H1 (cell line): Measurements from ENCODE around the gene TAS1R1. TPM values are rescaled to one million over a fixed set of nuclear protein-coding genes. Genes with fewer than 3 reads are reported as not detected.

Source experiments
- CTCF ChIA-PET: fragments of 300-600 bp; sonication (Branson Sonifier 250); formaldehyde crosslinking; loops from one replicate; lab custom pipeline; 2021; ENCODE audit not compliant: partially characterized antibody; lab: Charles Lee
- POLR2A ChIA-PET: fragments of 300-600 bp; sonication (Branson Sonifier 250); formaldehyde crosslinking; loops from one replicate; lab custom pipeline; 2021; ENCODE audit warnings: inconsistent platforms; ENCODE audit not compliant: partially characterized antibody; lab: Charles Lee
- DNase-seq, 2 experiments: peaks; one replicate each; pipeline versions ENCODE4 v3.0.0 to v3.0.0-alpha.2; 2010 to 2022; ENCODE audit warnings: low spot score in 2 of 2, low read depth in 1 of 2, mixed read lengths in 1 of 2
- FAIRE-seq: peaks from 2 replicates; lab custom pipeline; 2011; peaks lifted over from hg19 to GRCh38; lab: Jason Lieb, UNC
- H2AFZ ChIP-seq: 2 replicates; pipeline ENCODE4 v1.8.1; 2012; ENCODE audit warnings: low read length, inconsistent platforms
- H2AK5ac ChIP-seq: 2 replicates; pipeline ENCODE4 v1.6.1; 2013; ENCODE audit warnings: low read depth, low read length
- H2BK120ac ChIP-seq: replicated peaks from 2 replicates; pipeline ENCODE3; 2013; ENCODE audit warnings: low read depth, low read length, inconsistent platforms
- H2BK12ac ChIP-seq: 2 replicates; pipeline ENCODE4 v1.6.1; 2013; ENCODE audit warnings: low read depth, low read length
- H2BK15ac ChIP-seq: 2 replicates; pipeline ENCODE4 v1.6.1; 2013; ENCODE audit warnings: low read length
- H2BK20ac ChIP-seq: 2 replicates; pipeline ENCODE4 v1.6.1; 2013; ENCODE audit warnings: low read length
- H2BK5ac ChIP-seq: 2 replicates; pipeline ENCODE4 v1.6.1; 2013; ENCODE audit warnings: low read depth, low read length
- H3K14ac ChIP-seq: 2 replicates; pipeline ENCODE4 v1.6.1; 2013; ENCODE audit warnings: inconsistent platforms; ENCODE audit not compliant: insufficient read length
- H3K18ac ChIP-seq: 2 replicates; pipeline ENCODE4 v1.6.1; 2013; ENCODE audit warnings: low read length; ENCODE audit errors: extremely low read depth
- H3K23ac ChIP-seq: 2 replicates; pipeline ENCODE4 v1.6.1; 2013; ENCODE audit warnings: inconsistent platforms; ENCODE audit not compliant: insufficient read length
- H3K23me2 ChIP-seq: 2 replicates; pipeline ENCODE4 v1.6.1; 2013; ENCODE audit warnings: low read depth, low read length
- H3K27ac ChIP-seq: 2 replicates; pipeline ENCODE4 v1.6.1; 2011; ENCODE audit warnings: low read depth, low read length, inconsistent platforms
- H3K27me3 ChIP-seq, 4 experiments: replicated peaks in 1 of 4; 1 replicate in 1 of 4; 2 replicates in 3 of 4; pipeline versions ENCODE4 v1.6.1 to v1.8.1; 2011 to 2013; ENCODE audit warnings: low read length in 3 of 4, mild to moderate bottlenecking in 3 of 4, inconsistent platforms in 2 of 4, mixed read lengths in 2 of 4, moderate library complexity in 1 of 4; ENCODE audit not compliant: control insufficient read depth in 3 of 4, insufficient read depth in 3 of 4; ENCODE audit errors: extremely low read depth in 1 of 4
- H3K36me3 ChIP-seq, 4 experiments: 2 replicates each; pipeline versions ENCODE4 v1.6.1 to v1.8.1; 2011 to 2013; ENCODE audit warnings: mild to moderate bottlenecking in 4 of 4, low read length in 3 of 4, moderate library complexity in 2 of 4, control low read depth in 1 of 4, inconsistent platforms in 1 of 4; ENCODE audit not compliant: insufficient read depth in 4 of 4, control insufficient read depth in 2 of 4
- H3K4ac ChIP-seq: replicated peaks from 2 replicates; pipeline ENCODE3; 2013; ENCODE audit warnings: low read length, low read depth, mixed read lengths, inconsistent platforms; ENCODE audit not compliant: insufficient read length
- H3K4me1 ChIP-seq, 4 experiments: replicated peaks in 1 of 4; 1 replicate in 1 of 4; 2 replicates in 3 of 4; pipeline versions ENCODE4 v1.6.1 to v1.8.1; 2011 to 2013; ENCODE audit warnings: low read length in 3 of 4, inconsistent platforms in 2 of 4, mixed read lengths in 1 of 4; ENCODE audit not compliant: insufficient read depth in 4 of 4, control insufficient read depth in 3 of 4
- H3K4me2 ChIP-seq, 2 experiments: 2 replicates each; pipeline versions ENCODE4 v1.6.1 to v1.8.1; 2011 to 2013; ENCODE audit warnings: low read depth in 2 of 2, low read length in 2 of 2, control low read depth in 1 of 2, inconsistent platforms in 1 of 2, mild to moderate bottlenecking in 1 of 2; ENCODE audit not compliant: insufficient read depth in 1 of 2
- H3K4me3 ChIP-seq, 4 experiments: fragments of 200-600, 300-600 bp in 1 of 4; sonication (generic), shearing (Covaris generic), sonication (Bioruptor Twin) in 1 of 4; 2 replicates each; pipeline versions ENCODE4 v1.5.1 to v1.8.1; 2011 to 2016; ENCODE audit warnings: low read length in 4 of 4, low read depth in 3 of 4, control low read depth in 2 of 4, inconsistent platforms in 2 of 4, mild to moderate bottlenecking in 2 of 4, mixed read lengths in 1 of 4, moderate library complexity in 1 of 4; ENCODE audit not compliant: insufficient read depth in 2 of 4; ENCODE audit errors: extremely low read depth in 1 of 4
- H3K56ac ChIP-seq: replicated peaks from 2 replicates; pipeline ENCODE3; 2013; ENCODE audit warnings: low read depth, mild to moderate bottlenecking, mixed read lengths, low read length, inconsistent platforms; ENCODE audit not compliant: insufficient read length
- H3K79me1 ChIP-seq: 2 replicates; pipeline ENCODE4 v1.6.1; 2013; ENCODE audit warnings: low read depth, low read length, control low read depth
- H3K79me2 ChIP-seq, 2 experiments: 2 replicates each; pipeline versions ENCODE4 v1.6.1 to v1.8.1; 2012 to 2013; ENCODE audit warnings: low read length in 2 of 2, mild to moderate bottlenecking in 2 of 2, inconsistent platforms in 1 of 2; ENCODE audit not compliant: insufficient read depth in 2 of 2, control insufficient read depth in 1 of 2
- H3K9ac ChIP-seq, 4 experiments: replicated peaks in 1 of 4; 1 replicate in 1 of 4; 2 replicates in 3 of 4; pipeline versions ENCODE4 v1.6.1 to v1.8.1; 2011 to 2013; ENCODE audit warnings: low read depth in 3 of 4, low read length in 3 of 4, control low read depth in 2 of 4, mild to moderate bottlenecking in 2 of 4, moderate library complexity in 2 of 4, inconsistent platforms in 1 of 4; ENCODE audit errors: extremely low read depth in 1 of 4
- H3K9me3 ChIP-seq, 2 experiments: 2 replicates each; pipeline versions ENCODE4 v1.6.1 to v1.8.1; 2012 to 2013; ENCODE audit warnings: mild to moderate bottlenecking in 2 of 2, moderate library complexity in 2 of 2, control low read depth in 1 of 2, inconsistent platforms in 1 of 2, low read depth in 1 of 2, low read length in 1 of 2, mixed read lengths in 1 of 2; ENCODE audit not compliant: insufficient read depth in 2 of 2
- H4K20me1 ChIP-seq, 2 experiments: replicated peaks in 1 of 2; 2 replicates each; pipeline versions ENCODE3 to v1.8.1; 2011 to 2013; ENCODE audit warnings: inconsistent platforms in 2 of 2, low read length in 2 of 2, mild to moderate bottlenecking in 1 of 2; ENCODE audit not compliant: insufficient read depth in 2 of 2, control insufficient read depth in 1 of 2
- H4K5ac ChIP-seq: 2 replicates; pipeline ENCODE4 v1.6.1; 2013; ENCODE audit warnings: low read length, low read depth, mixed read lengths, inconsistent platforms; ENCODE audit not compliant: insufficient read length
- H4K8ac ChIP-seq: 2 replicates; pipeline ENCODE4 v1.8.0; 2013; ENCODE audit warnings: mild to moderate bottlenecking, moderate library complexity, low read length, inconsistent platforms; ENCODE audit not compliant: insufficient read depth; ENCODE audit errors: extremely low read depth
- H4K91ac ChIP-seq: replicated peaks from 2 replicates; pipeline ENCODE3; 2013; ENCODE audit warnings: low read length, mixed read lengths, inconsistent platforms; ENCODE audit not compliant: insufficient read length
- CTBP2 ChIP-seq: IDR thresholded peaks from 2 replicates; pipeline ENCODE4 v1.7.0; 2011; ENCODE audit warnings: borderline replicate concordance, mild to moderate bottlenecking, moderate library complexity, mixed read lengths, low read length; ENCODE audit not compliant: insufficient read depth, insufficient read length
- WGBS, 2 experiments: shearing (Covaris generic) in 1 of 2; methylation state at CpG; one replicate each; pipeline versions ENCODE4 v1.1.6 to v1.1.7; 2013 to 2015; ENCODE audit warnings: low lambda C conversion rate in 2 of 2, mixed read lengths in 2 of 2, inconsistent platforms in 1 of 2, low coverage in 1 of 2, missing lambda C conversion rate in 1 of 2; ENCODE audit not compliant: insufficient replicate concordance in 2 of 2, insufficient coverage in 1 of 2, insufficient read length in 1 of 2; ENCODE audit errors: extremely low coverage in 1 of 2, missing lambda C conversion rate in 1 of 2; 5-methylcytosine and 5-hydroxymethylcytosine counted together
- polyA plus RNA-seq, 7 experiments: library from polyadenylated mRNA; depleted of rRNA in 3 of 7; stranded (reverse) in 5 of 7; unstranded in 2 of 7; fragments of >200 nt in 5 of 7; fragments of 200-250 nt in 2 of 7; gene quantifications; 1 replicate in 5 of 7; 2 replicates in 1 of 7; 4 replicates in 1 of 7; pipeline versions ENCODE4 v1.2.1 to v1.2.3, GENCODE V29; 2011 to 2013; ENCODE audit warnings: missing spikeins in 2 of 7, mixed read lengths in 2 of 7
- total RNA-seq: library from RNA; stranded (reverse); fragmentation: NEBNext Ultra II Directional; extraction: Animal tissue kit (Norgen Biotek cat#: 25700); gene quantifications from 2 replicates; pipeline ENCODE4 v1.2.1, GENCODE V29; 2021

The TAS1R1 gene
- total and polyA plus RNA-seq, 2 of the 8 experiments (the other 6 are each of a cell fraction or from before 2014, with no cell fraction given): 0.26 TPM; not detected in 1

GRCh38 chr1:6509919-6510291 is 45.2 kb upstream of the TAS1R1 start:
- Histone ChIP-seq H4K20me1 (no peaks in the 10 kb centered on the region), H3K9ac (no peak overlapping the region; a peak in 1 of 7 replicates), H3K14ac (no peak overlapping the region), H2BK20ac (no peak overlapping the region), H3K23me2 (no peaks in the 10 kb centered on the region), H3K9me3 (no peaks in the 10 kb centered on the region), H3K4me2 (no peak overlapping the region), H2BK120ac (no peak overlapping the region), H3K23ac (no peak overlapping the region), H3K4me1 (no peaks in the 10 kb centered on the region; a peak in 3 of 7 replicates), H2BK12ac (no peak overlapping the region), H4K8ac (peak overlapping the region; percentile 79; the same call in 1 of the 2 replicates), H2AK5ac (no peak overlapping the region), H2AFZ (no peak overlapping the region), H3K27me3 (no peaks in the 10 kb centered on the region), H4K5ac (no peak overlapping the region), H2BK15ac (no peak overlapping the region), H3K79me2 (no peaks in the 10 kb centered on the region), H3K36me3 (no peaks in the 10 kb centered on the region), H2BK5ac (no peak overlapping the region), H3K18ac (no peak overlapping the region), H3K4me3 (no peak overlapping the region), H3K4ac (no peak overlapping the region), H3K56ac (no peak overlapping the region), H4K91ac (no peak overlapping the region), H3K27ac (no peak overlapping the region), H3K79me1 (no peaks in the 10 kb centered on the region; the same call in 1 of the 2 replicates)
- DNase-seq (no peak), FAIRE-seq (no peak)
- CTCF ChIA-PET: interaction anchor here (1.0 to 1.3 kb wide), 3 partner anchors 14 to 89 kb away, joined by 3 to 4 read pairs (median 3); no protein-coding TSS in a partner anchor
- POLR2A ChIA-PET: no interaction called here
- WGBS, 2 experiments: 95% methylated on average over 10 of the region's 10 CpGs; no CpG with 5 or more reads in 1 of the 2 experiments
- TF ChIP-seq CTBP2: no peak
